ENCODE results near the gene MAPK11.

GRCh38 chr22:50277761-50278160 lies 7.6 kb upstream of the MAPK11 start:
- no peak for TF ChIP-seq CTCF (conservative IDR thresholded peaks at IDR 0.05; ENCODE audit: low read length)
- no peak for TF ChIP-seq EZH2phosphoT487 (IDR thresholded peaks at IDR 0.05; ENCODE audit: borderline replicate concordance)
